ENCODE results near the gene PNLIPRP2.

The PNLIPRP2 gene

DNA sequence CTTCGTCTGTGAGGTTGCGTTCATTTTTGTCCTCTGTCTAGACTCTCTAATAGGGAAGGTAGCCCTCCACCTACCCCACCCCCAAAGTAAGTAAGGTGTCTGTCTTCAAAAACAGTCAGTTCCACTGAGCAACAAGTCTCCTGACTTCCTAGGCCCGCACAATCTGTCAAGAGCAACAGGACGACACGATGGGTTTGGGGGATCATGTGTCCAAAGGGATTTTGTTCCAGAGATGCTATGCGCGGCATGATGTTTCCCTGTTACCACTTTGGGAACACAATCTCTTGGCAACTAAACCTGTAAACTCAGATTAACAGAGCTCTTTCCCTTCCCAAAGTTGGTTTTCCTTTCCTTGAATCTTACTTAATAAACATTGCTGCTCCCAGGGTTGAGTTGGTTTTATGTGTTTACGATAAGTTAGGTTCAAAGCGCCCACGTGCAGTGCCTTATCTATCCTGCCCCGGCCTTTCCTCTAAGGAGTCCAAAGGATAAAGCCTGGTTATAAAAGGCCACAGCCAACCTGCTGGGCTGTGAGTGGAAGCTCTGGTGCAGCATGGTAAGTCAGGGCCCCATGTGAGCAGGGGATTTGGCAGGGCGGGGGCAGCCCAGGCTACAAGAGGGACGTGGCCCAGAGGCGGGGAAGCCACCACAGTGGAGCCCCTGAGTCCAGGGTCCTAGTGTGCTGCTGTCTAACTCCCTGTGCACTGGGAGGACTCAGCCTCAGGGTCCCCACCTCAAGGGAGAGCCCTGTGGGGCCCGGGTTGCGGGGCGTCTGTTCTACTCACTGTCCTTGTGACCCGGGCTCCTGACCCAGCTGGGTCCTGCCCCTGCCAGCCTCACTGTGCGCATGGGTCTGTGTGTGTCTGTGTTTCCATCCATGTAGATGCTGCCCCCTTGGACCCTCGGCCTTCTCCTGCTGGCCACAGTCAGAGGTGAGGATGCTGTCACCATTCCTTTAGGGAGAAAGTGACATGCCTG lies at the start of gene PNLIPRP2:
TSS of gene PNLIPRP2 (plus strand) at position 531 of the 978 bp plus-strand sequence.
- TF ChIP-seq, protein P1, sequence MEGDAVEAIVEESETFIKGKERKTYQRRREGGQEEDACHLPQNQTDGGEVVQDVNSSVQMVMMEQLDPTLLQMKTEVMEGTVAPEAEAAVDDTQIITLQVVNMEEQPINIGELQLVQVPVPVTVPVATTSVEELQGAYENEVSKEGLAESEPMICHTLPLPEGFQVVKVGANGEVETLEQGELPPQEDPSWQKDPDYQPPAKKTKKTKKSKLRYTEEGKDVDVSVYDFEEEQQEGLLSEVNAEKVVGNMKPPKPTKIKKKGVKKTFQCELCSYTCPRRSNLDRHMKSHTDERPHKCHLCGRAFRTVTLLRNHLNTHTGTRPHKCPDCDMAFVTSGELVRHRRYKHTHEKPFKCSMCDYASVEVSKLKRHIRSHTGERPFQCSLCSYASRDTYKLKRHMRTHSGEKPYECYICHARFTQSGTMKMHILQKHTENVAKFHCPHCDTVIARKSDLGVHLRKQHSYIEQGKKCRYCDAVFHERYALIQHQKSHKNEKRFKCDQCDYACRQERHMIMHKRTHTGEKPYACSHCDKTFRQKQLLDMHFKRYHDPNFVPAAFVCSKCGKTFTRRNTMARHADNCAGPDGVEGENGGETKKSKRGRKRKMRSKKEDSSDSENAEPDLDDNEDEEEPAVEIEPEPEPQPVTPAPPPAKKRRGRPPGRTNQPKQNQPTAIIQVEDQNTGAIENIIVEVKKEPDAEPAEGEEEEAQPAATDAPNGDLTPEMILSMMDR (IDR thresholded peaks at IDR 0.05; ENCODE audit: low read depth, low read length), result no peak
- no peak for DNase-seq (ENCODE audit: extremely low read depth, low read depth)

GRCh38 chr10:116574797-116575196 lies 46.0 kb upstream of the PNLIPRP2 start:
- TF ChIP-seq, protein P1 (IDR thresholded peaks at IDR 0.05; ENCODE audit: low read depth, low read length), result no peak
- no peak for DNase-seq (ENCODE audit: extremely low read depth, low read depth)

GRCh38 chr10:116587878-116588591 lies 32.7 kb upstream of the PNLIPRP2 start:
- DNase-seq (ENCODE audit: extremely low read depth, low read depth), result no peak
- TF ChIP-seq, protein P1 (IDR thresholded peaks at IDR 0.05; ENCODE audit: low read depth, low read length), result no peak

GRCh38 chr10:116588995-116589394 lies 31.8 kb upstream of the PNLIPRP2 start:
- DNase-seq (ENCODE audit: extremely low read depth, low read depth), result no peak

DNA sequence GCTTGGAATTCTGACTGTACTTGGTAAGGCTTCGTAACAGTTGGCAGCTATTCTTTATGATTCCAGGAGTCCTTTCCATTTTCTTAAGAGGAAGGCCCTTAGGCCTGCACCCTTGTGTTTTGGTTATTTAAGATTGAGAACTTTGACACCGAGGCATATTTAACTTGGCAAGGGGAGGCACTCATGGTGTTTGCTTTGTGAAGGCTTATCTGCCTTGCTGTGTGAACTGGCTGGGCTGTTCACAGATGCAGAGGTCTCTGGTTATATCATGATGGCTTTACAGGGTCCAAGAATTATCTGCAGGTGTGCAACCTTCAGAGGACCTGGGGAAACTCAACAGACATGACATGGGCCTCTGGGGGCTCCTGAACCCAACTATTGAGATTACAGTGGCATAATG lies 30.8 kb upstream of the PNLIPRP2 start:
- TF ChIP-seq, protein P1 (IDR thresholded peaks at IDR 0.05; ENCODE audit: low read depth, low read length), result no peak
- DNase-seq (ENCODE audit: extremely low read depth, low read depth), result no peak

More at GRCh38 chr10:116588995-116589394, 31.8 kb upstream of the PNLIPRP2 start:
- TF ChIP-seq, protein P1 (IDR thresholded peaks at IDR 0.05; ENCODE audit: low read depth, low read length), result no peak

DNA sequence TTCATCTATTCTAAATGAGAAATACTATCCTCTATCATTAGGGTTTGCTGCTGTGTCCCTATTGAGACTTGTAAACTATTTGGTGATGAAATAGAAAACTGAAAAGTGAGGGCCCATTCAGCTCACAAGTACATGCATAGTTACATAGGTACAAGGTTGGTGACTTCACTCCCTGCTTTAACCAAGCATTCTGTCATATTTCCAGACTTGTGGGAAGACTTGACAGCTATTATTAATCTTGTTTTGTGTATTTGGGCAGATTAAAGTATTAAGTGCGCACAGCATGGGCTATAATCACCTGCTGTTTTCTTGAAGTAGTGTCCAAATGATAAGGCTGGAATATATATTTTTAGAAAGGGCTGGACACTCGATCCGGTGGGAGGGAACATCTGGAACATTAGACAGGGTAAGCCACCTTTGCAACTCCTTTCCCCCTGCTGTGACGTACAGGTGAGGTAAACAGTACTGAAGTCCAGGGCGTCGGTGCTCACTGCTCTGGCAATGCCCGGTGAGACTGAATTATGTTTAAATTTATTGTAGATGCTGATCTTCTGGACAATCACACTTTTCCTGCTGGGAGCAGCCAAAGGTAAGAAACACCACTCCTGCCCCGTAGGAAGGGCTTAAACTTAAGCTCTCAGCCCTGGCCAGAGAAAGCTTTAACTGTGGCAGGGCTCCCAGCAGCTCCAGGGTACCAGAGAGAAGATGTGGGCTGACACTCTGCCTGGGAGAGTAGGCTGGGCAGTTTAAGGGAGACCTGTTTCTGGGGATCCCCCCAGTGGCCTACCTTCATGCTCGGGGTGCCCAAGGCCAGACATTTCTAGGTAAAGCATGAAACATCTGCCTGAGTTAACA lies 29.9 kb upstream of the PNLIPRP2 start, which contains the start of gene PNLIPRP1:
TSS of gene PNLIPRP1 (plus strand) at position 370 of the 855 bp plus-strand sequence. CDS start at position 541, 171 bp downstream.
- no peak for DNase-seq (ENCODE audit: extremely low read depth, low read depth)
- TF ChIP-seq, protein P1 (IDR thresholded peaks at IDR 0.05; ENCODE audit: low read depth, low read length), result no peak

Data from AG09319 (cell line).